Small intestine (tissue), 16 donors: ENCODE measurements around the gene PKD1. TPM values are rescaled to one million over a fixed set of nuclear protein-coding genes. Genes with fewer than 3 reads are reported as not detected.
"Not testable (repeated sequence)": the region's sequence is repeated elsewhere in the genome, so short reads cannot be mapped to it uniquely, and the experiment has no call there.

Experiments used
- DNase-seq, 2 donors: peaks; one replicate each; pipeline versions ENCODE4 v3.0.0 to v3.0.0-alpha.2; 2013
- FAIRE-seq: peaks from 2 replicates; lab custom pipeline; 2012; peaks lifted over from hg19 to GRCh38; lab: Jason Lieb, UNC
- H3K27ac ChIP-seq, 3 donors: one replicate each; pipeline ENCODE4 v1.5.1; 2013; ENCODE audit warnings: low read length in 2 of 3, mild to moderate bottlenecking in 2 of 3, control low read depth in 1 of 3, inconsistent platforms in 1 of 3, low read depth in 1 of 3, moderate library complexity in 1 of 3
- H3K27me3 ChIP-seq, 3 donors: one replicate each; pipeline ENCODE4 v1.6.1; 2013; ENCODE audit warnings: low read length in 3 of 3, inconsistent platforms in 1 of 3; ENCODE audit not compliant: control insufficient read depth in 3 of 3, insufficient read depth in 3 of 3
- H3K36me3 ChIP-seq, 3 donors: one replicate each; pipeline ENCODE4 v1.6.1; 2013; ENCODE audit warnings: low read length in 3 of 3, inconsistent platforms in 1 of 3, low read depth in 1 of 3, mild to moderate bottlenecking in 1 of 3, moderate library complexity in 1 of 3; ENCODE audit not compliant: control insufficient read depth in 3 of 3, insufficient read depth in 2 of 3
- H3K4me1 ChIP-seq, 3 donors: one replicate each; pipeline ENCODE4 v1.6.1; 2013; ENCODE audit warnings: low read length in 2 of 3, inconsistent platforms in 1 of 3, low read depth in 1 of 3, mild to moderate bottlenecking in 1 of 3, moderate library complexity in 1 of 3; ENCODE audit not compliant: control insufficient read depth in 3 of 3, insufficient read depth in 2 of 3
- H3K4me3 ChIP-seq, 3 donors: one replicate each; pipeline ENCODE4 v1.5.1; 2013; ENCODE audit warnings: low read length in 3 of 3, control low read depth in 1 of 3, inconsistent platforms in 1 of 3, low read depth in 1 of 3, mild to moderate bottlenecking in 1 of 3, moderate library complexity in 1 of 3
- H3K9me3 ChIP-seq, 2 donors: one replicate each; pipeline ENCODE4 v1.6.1; 2013; ENCODE audit warnings: low read depth in 1 of 2, low read length in 1 of 2; ENCODE audit not compliant: control insufficient read depth in 2 of 2, insufficient read depth in 1 of 2
- WGBS, 3 donors: extraction: QIAGEN DNeasy Blood & Tissue Kit; methylation state at CpG; one replicate each; pipeline ENCODE4 v1.1.7; 2013; 5-methylcytosine and 5-hydroxymethylcytosine counted together
- long read RNA-seq, 10 donors: transcript quantifications; one replicate each; lab custom pipeline, GENCODE V29; 2026
- polyA plus RNA-seq, 4 donors: library from polyadenylated mRNA; stranded (reverse) in 3 of 4; unstranded in 1 of 4; fragments of 200-250 nt in 3 of 4; fragments of 120-200 nt in 1 of 4; gene quantifications; one replicate each; pipeline versions ENCODE4 v1.2.1 to v1.2.3, GENCODE V29; 2013
- donor health status: healthy with polysubstance abuse.
- donor health status: control.
- donor health status: control.
- donor health status: Bipolar disorder and iron deficiency.
- donor health status: healthy.

Gene PKD1
- polyA plus RNA-seq, result 10 to 100 TPM; 10.5 to 42.2 (median 26.7) TPM
- long read RNA-seq, donor 1, result 0 reads
- long read RNA-seq, donor 2, result 0 reads
- long read RNA-seq, donor 3, result 0 reads
- long read RNA-seq, donor 4, result 0 reads
- long read RNA-seq, donor 5, partial matches to known transcripts, result 0 of 2 reads
- long read RNA-seq, donor 5, other reads (novel, unspliced or antisense), result 0 of 2 reads
- long read RNA-seq, donor 6, result 0 reads
- long read RNA-seq, donor 7, partial matches to known transcripts, result 5 of 6 reads
- long read RNA-seq, donor 7, other reads (novel, unspliced or antisense), result 0 of 6 reads
- long read RNA-seq, donor 8, result 0 reads
- long read RNA-seq, donor 9, result 0 reads
- long read RNA-seq, donor 10, partial matches to known transcripts, result 0 of 1 reads
- long read RNA-seq, donor 10, other reads (novel, unspliced or antisense), result 0 of 1 reads

GRCh38 chr16:2135770-2136490, at the start of gene PKD1:
TSS of gene PKD1 (minus strand) at chr16:2135898. CDS start at chr16:2135689, 209 bp downstream.
- H3K36me3 ChIP-seq, H3K4me1 ChIP-seq, FAIRE-seq, H3K27me3 ChIP-seq, H3K9me3 ChIP-seq: not testable (repeated sequence)
- DNase-seq, result peak; percentile 90 to 96
- peak within 1 kb of the TSS; percentile 20 to 83 (median 53) for H3K27ac ChIP-seq
- 0% methylated on average over 16 to 74 of the region's 81 CpGs for WGBS, 3 donors
- H3K4me3 ChIP-seq, result peak within 1 kb of the TSS; percentile 41 to 52 (median 43)

DNA sequence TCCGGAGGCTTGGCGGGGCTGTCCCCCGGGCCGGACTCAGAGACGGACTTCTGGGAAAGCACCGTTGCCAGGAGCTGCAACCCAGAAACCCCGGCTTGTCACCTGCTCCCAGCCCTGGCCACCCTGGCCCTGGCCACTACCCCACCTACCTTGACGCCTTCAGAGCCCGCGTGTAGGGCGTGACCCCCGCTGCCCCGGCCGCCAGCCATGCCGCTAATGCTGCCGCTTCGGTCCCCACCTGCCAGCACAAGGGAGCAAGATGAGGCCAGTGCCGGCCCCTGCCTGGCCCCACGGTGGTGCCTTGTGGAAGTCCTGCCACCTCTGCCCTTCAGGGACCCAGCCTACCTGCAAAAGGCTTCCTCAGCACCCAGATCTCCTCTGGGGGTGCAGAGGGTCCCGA, 49.3 kb upstream of the PKD1 start:
- DNase-seq, result no peak
- H3K27me3 ChIP-seq, result no peaks in the 10 kb centered on the region
- no peak overlapping the region for H3K27ac ChIP-seq
- H3K4me1 ChIP-seq, result no peaks in the 10 kb centered on the region
- no peaks in the 10 kb centered on the region for H3K9me3 ChIP-seq
- WGBS, 3 donors, result 31 to 78% (median 57%) methylated on average over 17 to 20 of the region's 20 CpGs
- no peak overlapping the region for H3K4me3 ChIP-seq
- FAIRE-seq, result no peak
- H3K36me3 ChIP-seq, result no peaks in the 10 kb centered on the region

- WGBS, 3 donors, result 51 to 86% (median 61%) methylated on average over 17 to 19 of the region's 19 CpGs
- H3K27ac ChIP-seq, result no peak overlapping the region
- H3K27me3 ChIP-seq, result no peaks in the 10 kb centered on the region
- no peaks in the 10 kb centered on the region for H3K4me1 ChIP-seq
- FAIRE-seq, result no peak
- H3K36me3 ChIP-seq, result no peaks in the 10 kb centered on the region
- DNase-seq, result no peak
- H3K4me3 ChIP-seq, result no peak overlapping the region
- no peaks in the 10 kb centered on the region for H3K9me3 ChIP-seq
These were observed 48.6 kb upstream of the PKD1 start for GRCh38 chr16:2184346-2184745.

DNA sequence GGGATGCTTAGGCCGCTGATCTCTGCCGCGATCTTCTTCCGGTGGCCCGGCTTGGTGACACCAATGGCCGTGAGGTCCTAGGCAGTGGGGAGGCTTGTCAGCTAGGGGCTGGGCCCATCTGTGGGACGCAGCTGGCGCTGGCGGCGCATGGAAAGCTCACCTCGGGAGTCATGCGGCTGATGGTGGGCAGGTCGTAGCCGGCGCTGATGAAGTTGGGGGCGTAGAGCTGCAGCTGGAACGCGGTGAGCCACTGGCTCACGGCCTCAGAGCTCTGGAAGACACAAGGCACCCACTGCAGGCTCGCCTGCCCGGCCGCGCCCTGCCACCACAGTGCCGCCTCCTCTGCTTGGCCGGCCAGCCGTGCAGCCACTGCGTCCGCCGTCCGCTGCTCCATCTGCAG, 48.0 kb upstream of the PKD1 start:
- Histone ChIP-seq H3K27ac (no peak overlapping the region), H3K9me3 (no peaks in the 10 kb centered on the region), H3K36me3 (no peaks in the 10 kb centered on the region), H3K4me3 (no peak overlapping the region), H3K4me1 (no peaks in the 10 kb centered on the region), H3K27me3 (no peaks in the 10 kb centered on the region)
- no peak for FAIRE-seq
- DNase-seq, result no peak
- 89 to 91% (median 90%) methylated on average over 22 to 30 of the region's 30 CpGs for WGBS, 3 donors

GRCh38 chr16:2181952-2182351, 46.3 kb upstream of the PKD1 start:
- WGBS, 3 donors, result 78 to 91% (median 88%) methylated on average over 20 of the region's 20 CpGs
- H3K4me1 ChIP-seq, result no peaks in the 10 kb centered on the region
- FAIRE-seq (no peak), DNase-seq (no peak)
- no peaks in the 10 kb centered on the region for H3K27me3 ChIP-seq
- peaks cover 0 to 10% (median 2%) of the 10 kb centered on the region in 3 donors for H3K36me3 ChIP-seq
- H3K4me3 ChIP-seq, result no peak overlapping the region
- no peaks in the 10 kb centered on the region for H3K9me3 ChIP-seq
- H3K27ac ChIP-seq, result no peak overlapping the region

GRCh38 chr16:2180962-2181923, 45.5 kb upstream of the PKD1 start:
- H3K9me3 ChIP-seq, result no peaks in the 10 kb centered on the region
- H3K27me3 ChIP-seq, result no peaks in the 10 kb centered on the region
- DNase-seq, result no peak
- FAIRE-seq, result no peak
- no peaks in the 10 kb centered on the region for H3K4me1 ChIP-seq
- H3K36me3 ChIP-seq, result peaks cover 2 to 16% (median 6%) of the 10 kb centered on the region in 3 donors
- no peak overlapping the region for H3K4me3 ChIP-seq
- WGBS, 3 donors, result 71 to 81% (median 73%) methylated on average over 28 to 46 of the region's 46 CpGs
- H3K27ac ChIP-seq, result no peak overlapping the region

- no peak for FAIRE-seq
- Histone ChIP-seq H3K36me3 (peaks cover 2 to 24% (median 9%) of the 10 kb centered on the region in 3 donors), H3K9me3 (no peaks in the 10 kb centered on the region), H3K4me1 (no peaks in the 10 kb centered on the region), H3K27ac (no peak overlapping the region), H3K27me3 (no peaks in the 10 kb centered on the region), H3K4me3 (no peak overlapping the region)
- 95 to 96% (median 95%) methylated on average over 33 to 43 of the region's 43 CpGs for WGBS, 3 donors
- DNase-seq, result no peak
These were observed 44.8 kb upstream of the PKD1 start for GRCh38 chr16:2180461-2180860.

DNA sequence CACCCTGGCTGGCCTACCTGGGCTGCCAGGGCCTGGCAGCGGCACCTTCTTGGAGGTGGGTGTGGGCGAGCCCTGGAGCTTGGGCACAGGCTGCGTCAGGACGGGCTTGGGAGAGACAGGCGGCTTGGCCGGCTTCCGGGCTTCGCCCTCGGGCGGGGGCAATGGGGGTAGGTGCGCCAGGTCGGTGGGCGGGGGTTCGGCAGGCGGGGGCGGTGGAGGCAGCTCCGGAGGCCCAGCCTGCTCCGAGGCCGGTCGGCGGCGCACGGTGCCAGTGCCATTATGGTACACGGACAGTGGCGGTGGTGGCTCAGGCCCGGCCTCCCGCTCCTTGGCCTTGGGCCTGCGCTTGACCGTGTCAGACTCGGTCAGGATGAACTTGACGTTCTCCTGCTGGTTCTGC, 43.9 kb upstream of the PKD1 start:
- 80 to 93% (median 88%) methylated on average over 26 to 31 of the region's 31 CpGs for WGBS, 3 donors
- H3K4me3 ChIP-seq, result no peak overlapping the region
- DNase-seq (no peak), FAIRE-seq (no peak)
- H3K4me1 ChIP-seq, result no peaks in the 10 kb centered on the region
- peaks cover 2 to 33% (median 9%) of the 10 kb centered on the region in 3 donors for H3K36me3 ChIP-seq
- no peak overlapping the region for H3K27ac ChIP-seq
- H3K27me3 ChIP-seq, result no peaks in the 10 kb centered on the region
- H3K9me3 ChIP-seq, result no peaks in the 10 kb centered on the region
